ENCODE measurements around the gene TXK.

- TF ChIP-seq CTCF (conservative IDR thresholded peaks at IDR 0.05) (no peak), EZH2 (IDR thresholded peaks at IDR 0.05; ENCODE audit: low read depth) (no peak)
These were observed 116.9 kb downstream of the TXK start for GRCh38 chr4:48017108-48017571.
